Measurements from ENCODE around the gene POLD3. TPM values are rescaled to one million over a fixed set of nuclear protein-coding genes. Genes with fewer than 3 reads are reported as not detected.

The POLD3 gene
- total and polyA plus RNA-seq, 2 of the 8 experiments (the other 6 are each of a cell fraction or from before 2014, with no cell fraction given) = 18.1 to 29.3 TPM

- H3K27ac ChIP-seq (ENCODE audit: low read depth, low read length) = no peak overlapping the region
- no peak overlapping the region for H4K91ac ChIP-seq (replicated peaks; ENCODE audit: insufficient read length, low read length)
- H2AFZ ChIP-seq (ENCODE audit: low read length) = no peak overlapping the region
- no peak overlapping the region for H3K56ac ChIP-seq (replicated peaks; ENCODE audit: insufficient read length, low read depth, low read length)
- H3K9me3 ChIP-seq (ENCODE audit: insufficient read depth in 2 of 2, low read depth in 1 of 2, low read length in 1 of 2) = no peaks in the 10 kb centered on the region
- no peak overlapping the region for H2BK120ac ChIP-seq (replicated peaks; ENCODE audit: low read depth, low read length)
- H3K23ac ChIP-seq (ENCODE audit: insufficient read length) = no peak overlapping the region
- H3K79me1 ChIP-seq (ENCODE audit: low read depth, low read length) = no peaks in the 10 kb centered on the region
- no peaks in the 10 kb centered on the region for H3K27me3 ChIP-seq (replicated peaks in 1 of 4; ENCODE audit: control insufficient read depth in 3 of 4, extremely low read depth in 1 of 4, insufficient read depth in 3 of 4, low read length in 3 of 4)
- no peak overlapping the region for H3K14ac ChIP-seq (ENCODE audit: insufficient read length)
- WGBS, 2 experiments (ENCODE audit: extremely low coverage in 1 of 2, insufficient coverage in 1 of 2, insufficient read length in 1 of 2, insufficient replicate concordance in 2 of 2, low coverage in 1 of 2, low lambda C conversion rate in 2 of 2, missing lambda C conversion rate in 1 of 2) = 90% methylated on average over 3 of the region's 3 CpGs; no CpG with 5 or more reads in 1 of the 2 experiments
- no peaks in the 10 kb centered on the region for H4K20me1 ChIP-seq (replicated peaks in 1 of 2; ENCODE audit: control insufficient read depth in 1 of 2, insufficient read depth in 2 of 2, low read length in 2 of 2)
- ChIA-PET CTCF (ENCODE audit: partially characterized antibody) (no interaction called here), POLR2A (ENCODE audit: partially characterized antibody) (no interaction called here)
- no peaks in the 10 kb centered on the region for H3K79me2 ChIP-seq (ENCODE audit: control insufficient read depth in 1 of 2, insufficient read depth in 2 of 2, low read length in 2 of 2)
- TF ChIP-seq CBX8 (IDR thresholded peaks at IDR 0.05; ENCODE audit: borderline replicate concordance, low read depth, low read length) (no peak), CEBPB (IDR thresholded peaks at IDR 0.05; ENCODE audit: low read depth, low read length) (no peak), HDAC2 (IDR thresholded peaks at IDR 0.05; ENCODE audit: borderline replicate concordance in 1 of 2, low read depth in 2 of 2, low read length in 2 of 2) (no peak), E2F6 (IDR thresholded peaks at IDR 0.05) (no peak), EGR1 (IDR thresholded peaks at IDR 0.05; ENCODE audit: borderline replicate concordance, low read depth, low read length) (no peak), MAFK (IDR thresholded peaks at IDR 0.05; ENCODE audit: low read depth, low read length) (no peak), BCL11A (IDR thresholded peaks at IDR 0.05; ENCODE audit: low read depth in 2 of 2, low read length in 2 of 2) (no peak), SIX5 (IDR thresholded peaks at IDR 0.05; ENCODE audit: low read depth, low read length) (no peak)
- no peak overlapping the region for H3K4ac ChIP-seq (replicated peaks; ENCODE audit: insufficient read length, low read depth, low read length)
- H3K9ac ChIP-seq (replicated peaks in 1 of 4; ENCODE audit: extremely low read depth in 1 of 4, low read depth in 3 of 4, low read length in 3 of 4) = no peak overlapping the region
- no peak overlapping the region for H3K4me3 ChIP-seq (ENCODE audit: extremely low read depth in 1 of 4, insufficient read depth in 2 of 4, low read depth in 3 of 4, low read length in 4 of 4)
- H2BK5ac ChIP-seq (ENCODE audit: low read depth, low read length) = no peak overlapping the region
- H3K23me2 ChIP-seq (ENCODE audit: low read depth, low read length) = no peaks in the 10 kb centered on the region
- no peak overlapping the region for H2AK5ac ChIP-seq (ENCODE audit: low read depth, low read length)
- no peak overlapping the region for H4K8ac ChIP-seq (ENCODE audit: extremely low read depth, insufficient read depth, low read length)
- H3K4me2 ChIP-seq (ENCODE audit: insufficient read depth in 1 of 2, low read depth in 2 of 2, low read length in 2 of 2) = no peak overlapping the region
- H4K5ac ChIP-seq (ENCODE audit: insufficient read length, low read depth, low read length) = no peak overlapping the region
- H3K18ac ChIP-seq (ENCODE audit: extremely low read depth, low read length) = no peak overlapping the region
- H3K4me1 ChIP-seq (replicated peaks in 1 of 4; ENCODE audit: control insufficient read depth in 3 of 4, insufficient read depth in 4 of 4, low read length in 3 of 4) = no peaks in the 10 kb centered on the region
- peaks cover 0 to 15% (median 6%) of the 10 kb centered on the region in 4 experiments; a peak in 4 of 8 replicates for H3K36me3 ChIP-seq (ENCODE audit: control insufficient read depth in 2 of 4, insufficient read depth in 4 of 4, low read length in 3 of 4)
- no peak overlapping the region for H2BK12ac ChIP-seq (ENCODE audit: low read depth, low read length)
- DNase-seq (ENCODE audit: low read depth in 1 of 2, low spot score in 2 of 2) (no peak), FAIRE-seq (no peak)
- H2BK15ac ChIP-seq (ENCODE audit: low read length) = no peak overlapping the region
- H2BK20ac ChIP-seq (ENCODE audit: low read length) = no peak overlapping the region
These were observed 35.0 kb downstream of the POLD3 start for GRCh38 chr11:74627381-74627780.
